HCT116 (cell line): ENCODE measurements around the gene CGAS. TPM values are rescaled to one million over a fixed set of nuclear protein-coding genes. Genes with fewer than 3 reads are reported as not detected.
"Not testable (repeated sequence)": the region's sequence is repeated elsewhere in the genome, so short reads cannot be mapped to it uniquely, and the experiment has no call there.

ENCODE experiments used
- ATAC-seq: fragments of 200-7000 bp; cut with Tn5 transposase; 2 replicates; pipeline ENCODE4 v1.9.1; 2020; ENCODE audit warnings: mild to moderate bottlenecking, moderate library complexity
- BruUV-seq: library from RNA; stranded (reverse); fragments of 400-500 nt; replicated peaks from 2 replicates; lab custom pipeline; 2021; lab: Mats Ljungman, UMichigan
- CTCF ChIA-PET: fragments of 300-600 bp; sonication (Branson Sonifier 250); formaldehyde crosslinking; loops from one replicate; lab custom pipeline; 2021; ENCODE audit warnings: antibody characterized with exemption; lab: Charles Lee
- POLR2A ChIA-PET: fragments of 300-600, 350-600 bp; sonication (Branson Sonifier 250); formaldehyde crosslinking; loops from one replicate; lab custom pipeline; 2021; ENCODE audit warnings: antibody characterized with exemption; lab: Charles Lee
- RAD21 ChIA-PET, 2 experiments: fragments of 300-600 bp; sonication (Branson Sonifier 250); formaldehyde crosslinking; loops; one replicate each; lab custom pipeline; 2023; ENCODE audit warnings: low total read pairs in 2 of 2; ENCODE audit not compliant: uncharacterized antibody in 2 of 2, unreplicated experiment in 2 of 2, low non-redundant PET in 1 of 2; lab: Charles Lee
- DNase-seq: peaks from one replicate; pipeline ENCODE4 v3.0.0-alpha.2; 2010; ENCODE audit warnings: low read depth, low spot score
- H2AFZ ChIP-seq: fragments of 200-600 bp; shearing (Covaris generic), sonication (generic); 2 replicates; pipeline ENCODE4 v1.6.1; 2017; ENCODE audit warnings: low read depth, mixed run types, mixed read lengths, antibody characterized with exemption, low read length; ENCODE audit not compliant: poor library complexity, severe bottlenecking
- H3K27ac ChIP-seq: 2 replicates; pipeline ENCODE4 v1.5.1; 2012; ENCODE audit warnings: low read depth, low read length
- H3K27me3 ChIP-seq: fragments of 200-600 bp; sonication (generic); 2 replicates; pipeline ENCODE4 v1.6.1; 2016; ENCODE audit warnings: mixed run types, low read length, mixed read lengths; ENCODE audit not compliant: insufficient read depth
- H3K36me3 ChIP-seq, 2 experiments: fragments of 200-500 bp in 1 of 2; fragments of 200-600 bp in 1 of 2; sonication (Bioruptor generic) in 1 of 2; sonication (generic) in 1 of 2; 2 replicates each; pipeline versions ENCODE4 v1.5.1 to v1.6.1; 2014 to 2016; ENCODE audit warnings: low read length in 2 of 2, inconsistent platforms in 1 of 2, mixed read lengths in 1 of 2, mixed run types in 1 of 2; ENCODE audit not compliant: insufficient read depth in 2 of 2, control insufficient read depth in 1 of 2
- H3K4me1 ChIP-seq, 2 experiments: fragments of 200-600 bp in 1 of 2; sonication (generic) in 1 of 2; 2 replicates each; pipeline versions ENCODE4 v1.5.1 to v1.6.1; 2012 to 2017; ENCODE audit warnings: low read length in 2 of 2, inconsistent platforms in 1 of 2, mild to moderate bottlenecking in 1 of 2, mixed read lengths in 1 of 2, mixed run types in 1 of 2, moderate library complexity in 1 of 2; ENCODE audit not compliant: insufficient read depth in 2 of 2, control insufficient read depth in 1 of 2
- H3K4me2 ChIP-seq: fragments of 200-600 bp; sonication (generic); 2 replicates; pipeline ENCODE4 v1.6.1; 2017; ENCODE audit warnings: mixed run types, low read length, mixed read lengths
- H3K4me3 ChIP-seq, 2 experiments: fragments of 200-600 bp in 1 of 2; sonication (generic) in 1 of 2; replicated peaks in 1 of 2; 2 replicates each; pipeline ENCODE4 v1.5.1; 2011 to 2016; ENCODE audit warnings: low read length in 2 of 2, control low read depth in 1 of 2, low read depth in 1 of 2, mild to moderate bottlenecking in 1 of 2, mixed read lengths in 1 of 2, mixed run types in 1 of 2
- H3K79me2 ChIP-seq: fragments of 200-600 bp; sonication (generic); 2 replicates; pipeline ENCODE4 v1.6.1; 2017; ENCODE audit warnings: mild to moderate bottlenecking, mixed run types, low read length, moderate library complexity, mixed read lengths; ENCODE audit not compliant: insufficient read depth
- H3K9ac ChIP-seq: fragments of 200-600 bp; sonication (generic); 2 replicates; pipeline ENCODE4 v1.6.1; 2016; ENCODE audit warnings: low read length, mixed read lengths
- H3K9me2 ChIP-seq: fragments of 200-600 bp; sonication (generic), shearing (Covaris generic); 2 replicates; pipeline ENCODE4 v1.6.1; 2017; ENCODE audit warnings: mixed run types, mild to moderate bottlenecking, moderate library complexity; ENCODE audit not compliant: insufficient read depth
- H3K9me3 ChIP-seq, 2 experiments: fragments of 200-500 bp in 1 of 2; fragments of 200-600 bp in 1 of 2; sonication (Bioruptor generic) in 1 of 2; sonication (generic) in 1 of 2; 2 replicates each; pipeline ENCODE4 v1.6.1; 2014 to 2017; ENCODE audit warnings: low read length in 2 of 2, mixed read lengths in 2 of 2, inconsistent platforms in 1 of 2, low read depth in 1 of 2, mild to moderate bottlenecking in 1 of 2, mixed run types in 1 of 2, moderate library complexity in 1 of 2; ENCODE audit not compliant: control insufficient read depth in 1 of 2, insufficient read depth in 1 of 2
- H4K20me1 ChIP-seq: fragments of 200-600 bp; sonication (generic), shearing (Covaris generic); 2 replicates; pipeline ENCODE4 v1.6.1; 2017; ENCODE audit warnings: mixed run types, mild to moderate bottlenecking, moderate library complexity; ENCODE audit not compliant: insufficient read depth
- CEBPB ChIP-seq: IDR thresholded peaks from 2 replicates; pipeline ENCODE4 v1.6.1; 2012; ENCODE audit warnings: low read depth
- POLR2AphosphoS5 ChIP-seq: IDR thresholded peaks from 2 replicates; pipeline ENCODE4 v1.6.1; 2011; ENCODE audit warnings: mild to moderate bottlenecking, low read depth, low read length, moderate library complexity
- RAD21 ChIP-seq: IDR thresholded peaks from 2 replicates; pipeline ENCODE4 v1.6.1; 2012; ENCODE audit warnings: low read depth, mild to moderate bottlenecking
- YY1 ChIP-seq: IDR thresholded peaks from 2 replicates; pipeline ENCODE4 v1.6.1; 2011; ENCODE audit warnings: low read length, low read depth, moderate library complexity, mild to moderate bottlenecking; ENCODE audit not compliant: insufficient replicate concordance; ENCODE audit errors: extremely low read depth
- ZFX ChIP-seq: fragments of 450-650 bp; IDR thresholded peaks from 2 replicates; pipeline ENCODE4 v1.6.1; 2017
- ZNF274 ChIP-seq: fragments of 200-500 bp; sonication (Bioruptor generic); IDR thresholded peaks from 2 replicates; pipeline ENCODE4 v1.6.1; 2014; ENCODE audit warnings: mild to moderate bottlenecking, low read depth, low read length, inconsistent platforms
- intact Hi-C: fragments of 100-400 bp; cut with micrococcal nuclease; formaldehyde crosslinking; loops from 2 replicates; pipeline ENCODE4 v1.10.0; 2022
- total RNA-seq: library from RNA; stranded (reverse); gene quantifications from one replicate; pipeline ENCODE4 v1.2.1, GENCODE V29; 2021; ENCODE audit not compliant: unreplicated experiment

CGAS gene
- total RNA-seq, 1 experiment from 2014 or later: 0.27 TPM

DNA sequence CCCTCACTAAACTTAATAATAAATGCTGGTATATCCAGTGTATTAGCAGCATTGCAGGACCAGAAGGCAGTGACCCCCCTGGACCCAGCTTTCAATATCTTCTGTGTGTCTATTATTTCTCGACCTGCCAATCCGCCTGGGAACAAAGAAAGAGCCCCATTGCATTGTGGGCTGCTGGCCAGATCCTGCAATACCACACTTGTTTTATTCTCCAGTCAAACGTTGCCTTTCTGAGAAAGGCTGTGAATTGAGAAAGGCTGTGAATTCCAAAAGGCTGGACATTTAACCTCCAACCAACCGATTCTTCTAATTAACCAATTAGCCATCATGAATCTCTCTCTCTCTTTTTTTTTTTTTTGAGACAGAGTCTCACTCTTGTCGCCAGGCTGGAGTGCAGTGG lies 8.0 kb upstream of the CGAS start:
- H3K27me3 ChIP-seq: no peaks in the 10 kb centered on the region
- H3K4me2 ChIP-seq: no peak overlapping the region
- H3K4me1 ChIP-seq: peaks cover 0 to 10% of the 10 kb centered on the region in 2 experiments; a peak in 1 of 4 replicates
- H3K9me2 ChIP-seq: no peaks in the 10 kb centered on the region
- peaks cover 34% of the 10 kb centered on the region for H3K79me2 ChIP-seq
- BruUV-seq: no TSS peak
- peaks cover 0 to 3% of the 10 kb centered on the region in 2 experiments; a peak in 1 of 4 replicates for H3K36me3 ChIP-seq
- ChIA-PET CTCF (no interaction called here), RAD21 (no interaction called here), POLR2A (interaction anchor here (2.0 kb wide), 1 partner anchor 71 kb away, joined by 7 read pairs; no protein-coding TSS in a partner anchor)
- no peak overlapping the region for H3K4me3 ChIP-seq
- no peak overlapping the region for H2AFZ ChIP-seq
- no peaks in the 10 kb centered on the region for H3K9me3 ChIP-seq
- ATAC-seq (no peak), DNase-seq (no peak)
- no peaks in the 10 kb centered on the region for H4K20me1 ChIP-seq
- TF ChIP-seq POLR2AphosphoS5 (no peak), RAD21 (no peak), ZFX (no peak), CEBPB (no peak), YY1 (no peak), ZNF274 (no peak)
- intact Hi-C loops: no loop called here
- H3K27ac ChIP-seq: no peak overlapping the region
- no peak overlapping the region for H3K9ac ChIP-seq

DNA sequence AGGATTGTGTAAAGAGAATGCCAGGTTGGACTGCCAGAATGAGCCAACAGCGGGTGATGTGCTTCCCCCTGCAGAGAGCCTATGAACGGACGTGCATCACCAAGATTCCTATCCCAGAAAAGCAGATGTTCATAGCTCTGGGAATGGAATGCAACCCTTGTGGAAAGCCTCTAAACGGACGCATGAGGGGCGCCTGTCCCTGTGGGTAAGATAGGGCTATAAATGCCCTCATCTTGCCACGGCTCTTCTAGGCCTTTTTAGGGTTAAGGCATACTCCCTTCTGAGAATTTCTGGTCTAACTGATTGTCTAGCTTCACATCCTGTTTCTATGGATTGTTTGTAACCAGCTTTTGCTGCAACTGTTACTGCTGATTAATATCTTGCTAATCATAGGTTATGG lies 7.4 kb upstream of the CGAS start:
- H4K20me1 ChIP-seq, H3K9me3 ChIP-seq, CTCF ChIA-PET, H3K4me3 ChIP-seq, ATAC-seq, H3K9ac ChIP-seq, H3K27me3 ChIP-seq, POLR2A ChIA-PET, intact Hi-C loops, H3K9me2 ChIP-seq, DNase-seq, H2AFZ ChIP-seq, BruUV-seq, H3K4me2 ChIP-seq, RAD21 ChIA-PET, H3K27ac ChIP-seq, H3K36me3 ChIP-seq: not testable (repeated sequence)
- peaks cover 28% of the 10 kb centered on the region for H3K79me2 ChIP-seq
- H3K4me1 ChIP-seq: peaks cover 2 to 11% of the 10 kb centered on the region in 2 experiments; a peak in 2 of 4 replicates
